ENCODE results near the gene BCDIN3D.

BCDIN3D gene

DNA sequence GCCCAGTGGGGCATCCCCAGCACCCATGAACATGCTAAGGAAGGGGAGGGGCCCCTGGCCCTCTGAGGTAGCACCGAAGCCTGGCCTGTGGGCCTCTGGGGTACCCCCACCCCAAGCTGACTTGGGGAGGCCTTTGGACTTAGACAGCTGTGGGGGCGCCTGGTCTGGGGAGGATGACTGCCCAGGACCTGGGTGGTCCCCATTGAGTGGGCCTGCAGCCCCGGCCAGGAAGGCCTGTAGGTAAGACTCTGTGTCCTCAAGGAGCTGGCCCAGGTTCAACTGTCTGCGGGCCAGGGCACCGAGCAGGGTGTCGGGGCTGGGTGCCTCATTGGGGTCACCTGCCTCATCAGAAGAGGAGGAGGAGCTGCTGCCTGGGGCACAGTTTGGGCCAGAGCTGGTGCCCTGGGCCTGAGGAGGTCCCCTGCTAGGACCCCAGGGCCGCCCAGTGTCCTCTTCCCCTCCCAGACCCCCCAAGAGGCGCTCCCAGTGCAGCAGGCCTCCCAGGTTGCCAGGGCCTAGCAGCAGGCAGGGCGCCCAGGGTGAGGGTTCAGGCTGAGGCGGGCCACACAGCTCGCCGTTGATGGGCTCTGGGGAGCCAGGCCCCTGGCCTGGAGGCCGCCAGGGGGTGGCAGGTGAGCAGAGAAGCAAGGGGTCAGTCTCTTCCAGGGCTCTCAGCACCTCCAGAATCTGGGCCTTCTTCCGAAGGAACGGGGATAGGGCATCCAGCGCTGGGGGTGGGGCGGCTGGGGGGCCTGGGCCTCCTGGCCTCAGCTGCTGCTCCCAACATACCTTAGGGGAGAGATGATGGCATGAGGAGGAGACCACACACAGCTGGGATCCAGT is 46.1 kb downstream of the BCDIN3D start:
- no peak for DNase-seq

DNA sequence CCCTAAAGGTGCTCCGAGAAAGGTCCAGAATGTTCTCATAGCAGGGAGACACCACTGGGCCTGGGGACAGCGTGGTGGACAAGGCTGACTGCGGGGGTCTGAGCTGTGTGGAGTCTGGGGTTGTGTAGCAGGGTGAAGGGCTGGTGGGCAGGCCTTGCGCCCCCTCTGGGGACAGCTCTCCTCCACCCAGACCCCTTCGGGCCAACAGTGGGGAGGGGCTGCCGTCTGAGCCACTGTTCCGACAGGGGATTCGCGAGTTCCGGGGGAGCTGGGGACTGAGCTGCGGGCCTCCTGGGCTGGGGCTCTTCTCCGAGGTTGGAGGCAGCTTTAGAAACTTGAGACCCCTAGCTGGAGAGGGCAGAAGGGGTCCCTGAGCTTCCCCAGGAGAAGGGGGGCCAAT is 46.8 kb downstream of the BCDIN3D start:
- no peak for DNase-seq

DNA sequence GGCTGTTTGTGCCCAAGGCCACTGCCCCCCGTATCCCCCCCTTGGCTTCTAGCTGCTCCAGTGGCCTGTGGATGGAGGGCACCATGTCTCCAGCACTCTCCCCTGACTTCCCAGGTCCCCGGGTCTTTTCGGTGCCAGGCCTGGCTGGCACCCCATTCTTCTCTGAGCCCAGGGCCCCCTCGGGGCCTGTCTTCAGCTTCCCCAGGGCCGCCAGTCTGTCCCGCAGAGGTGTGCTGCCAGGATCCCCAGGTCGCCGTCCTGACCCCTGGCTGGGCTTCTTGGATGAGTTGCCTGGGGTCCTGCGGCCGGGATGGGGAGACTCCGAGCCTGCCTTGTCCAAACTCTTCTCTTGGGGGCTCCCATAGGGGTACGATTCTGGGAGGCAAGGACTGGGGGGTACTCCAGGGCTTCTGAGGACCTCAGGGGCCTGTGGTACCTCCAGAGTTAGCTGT is 47.2 kb downstream of the BCDIN3D start:
- DNase-seq, result no peak

DNA sequence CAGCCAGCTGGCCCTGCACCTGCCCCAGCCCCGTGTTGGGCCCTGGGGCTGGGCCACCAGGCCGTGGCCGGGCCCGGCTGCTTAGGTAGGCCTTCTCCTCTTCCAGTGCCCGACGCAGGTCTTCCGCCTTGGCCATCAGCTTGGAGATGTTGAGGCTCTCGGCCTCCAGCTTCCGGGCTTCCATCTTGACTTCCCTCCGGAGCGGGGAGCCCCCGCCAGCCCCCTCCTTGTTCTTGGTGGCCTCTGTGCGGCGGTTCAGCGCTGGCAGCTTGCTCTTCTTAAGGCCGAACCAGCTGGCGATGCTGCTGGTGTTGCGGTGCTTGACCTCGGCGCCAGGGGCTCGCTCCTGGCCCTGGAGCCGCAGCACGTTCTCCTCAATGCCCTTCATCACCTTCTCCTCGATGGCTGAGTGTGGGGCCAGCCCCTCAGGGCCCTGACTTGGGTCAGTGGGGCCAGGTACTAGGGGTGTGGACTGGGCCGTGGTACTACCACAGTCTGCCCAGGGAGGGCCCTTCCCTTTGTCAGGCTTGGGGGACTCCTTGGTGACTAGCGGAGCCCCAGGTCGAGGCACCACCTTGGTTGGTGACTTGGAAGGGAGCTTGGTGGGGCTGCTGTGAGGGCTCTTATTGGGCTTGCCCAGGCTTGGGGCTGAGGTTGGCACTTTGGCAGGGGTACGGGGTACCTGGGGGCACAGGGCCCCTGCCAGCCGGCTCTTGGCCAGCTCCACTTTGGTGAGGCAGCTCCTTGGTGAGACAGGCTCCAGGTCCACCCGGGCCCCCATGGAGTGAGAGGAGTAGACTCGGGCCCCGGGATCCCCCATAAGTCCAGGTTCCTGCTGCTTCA is 47.9 kb downstream of the BCDIN3D start:
- DNase-seq, result no peak

DNA sequence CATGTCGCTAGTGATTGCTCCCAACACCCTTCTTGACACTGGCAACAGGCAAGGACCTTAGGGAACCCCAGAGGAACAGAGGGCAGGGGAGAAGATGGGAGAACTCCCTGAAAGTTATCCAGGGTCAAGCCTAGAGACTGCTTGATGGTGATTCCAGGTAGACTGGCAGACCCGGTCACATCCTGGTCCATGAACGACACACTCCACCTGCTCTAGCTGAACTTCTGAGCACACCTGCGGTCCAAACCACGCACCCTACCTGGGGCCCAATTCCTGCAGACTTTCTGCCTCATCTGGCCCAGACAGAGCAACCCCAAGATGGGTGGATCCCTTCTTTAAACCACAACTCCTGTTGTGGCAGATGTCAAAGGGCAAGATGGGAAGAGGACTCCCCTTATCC is 48.9 kb downstream of the BCDIN3D start:
- no peak for DNase-seq

DNA sequence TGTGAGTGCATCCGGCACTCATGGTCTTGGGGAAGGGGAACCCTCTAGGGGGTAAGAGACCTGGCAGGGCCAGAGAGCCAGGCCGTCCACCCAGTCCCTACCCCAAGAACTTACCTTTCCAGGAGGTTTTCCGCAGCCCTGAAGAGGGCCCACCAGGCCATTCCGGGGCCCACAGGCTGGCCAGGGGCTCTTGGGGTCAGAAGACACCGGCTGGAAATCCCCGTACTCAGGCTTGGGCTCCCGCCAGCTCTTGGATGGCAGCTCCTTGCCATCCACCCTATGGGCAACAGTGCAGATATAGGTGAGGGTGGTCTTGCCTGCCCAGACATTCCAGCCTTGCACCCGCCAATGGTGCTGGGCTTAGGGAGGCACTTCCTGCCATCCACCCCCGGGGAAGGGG is 49.3 kb downstream of the BCDIN3D start:
- no peak for DNase-seq

DNA sequence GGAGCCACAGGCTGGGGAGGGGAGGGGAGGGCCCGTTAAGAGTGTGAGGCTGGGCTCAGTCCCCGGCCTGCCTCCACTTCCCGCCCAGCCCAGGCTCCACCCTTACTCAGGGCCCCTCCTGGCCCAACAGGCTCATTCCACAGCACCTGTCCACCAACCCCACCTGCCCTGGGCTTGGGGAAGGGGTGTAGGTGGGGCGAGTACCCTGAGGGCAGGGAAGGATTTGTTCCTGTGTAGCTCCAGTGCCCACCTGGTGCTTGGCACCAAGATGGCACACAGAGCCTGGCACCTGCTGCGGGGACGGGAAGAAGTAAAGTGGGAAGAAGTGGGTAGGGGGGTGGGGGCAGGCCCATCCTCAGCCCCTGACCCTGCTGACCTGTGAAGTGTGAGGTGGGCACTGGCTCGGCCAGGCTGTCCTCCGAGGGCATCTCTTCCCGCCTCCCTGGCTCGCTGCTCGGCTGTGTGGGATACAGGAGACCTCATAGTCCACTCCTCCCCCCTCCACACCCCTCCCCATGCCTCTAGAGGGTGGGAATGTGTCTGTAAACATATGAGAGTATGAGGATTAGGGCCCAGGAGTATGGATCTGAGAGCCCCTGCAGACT is 49.8 kb downstream of the BCDIN3D start:
- no peak for DNase-seq

DNA sequence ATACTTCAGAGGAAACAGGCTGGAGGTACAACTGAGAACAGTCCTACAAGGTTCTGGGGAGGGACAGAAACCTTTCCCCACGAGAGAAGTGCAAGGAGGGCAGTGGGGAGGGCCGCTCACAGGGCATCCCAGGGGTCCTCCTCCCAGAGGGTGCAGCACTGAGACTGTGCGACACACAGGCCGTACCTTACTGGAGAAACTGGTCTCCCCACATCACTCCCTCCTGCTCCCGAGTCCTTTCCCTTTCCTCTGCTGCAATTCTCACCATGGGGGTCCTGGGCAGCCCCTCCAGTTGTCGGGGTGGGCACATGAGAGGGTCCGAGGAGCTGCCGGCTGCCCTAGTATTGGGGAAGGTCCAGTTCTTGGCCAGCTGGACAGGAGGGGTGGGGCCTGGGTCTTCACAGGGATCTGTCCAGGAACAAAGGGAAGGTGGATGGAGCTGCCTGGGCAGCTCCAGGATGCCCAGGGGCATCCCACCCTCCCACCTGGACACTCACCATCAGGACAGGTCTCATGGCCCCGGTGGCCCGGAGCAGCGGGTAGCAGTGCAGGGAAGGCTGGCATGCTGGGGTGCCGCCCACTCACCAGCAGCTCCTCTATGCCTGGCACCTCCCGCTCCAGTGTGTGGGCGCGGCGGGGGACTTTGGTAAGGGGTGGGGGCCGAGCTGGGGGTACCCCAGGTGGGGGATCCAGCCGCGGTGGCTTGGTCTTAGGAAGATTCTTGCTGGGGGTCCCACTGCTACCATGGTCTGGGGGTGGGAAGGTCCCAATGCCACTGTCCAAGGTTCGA is 50.5 kb downstream of the BCDIN3D start:
- no peak for DNase-seq

DNA sequence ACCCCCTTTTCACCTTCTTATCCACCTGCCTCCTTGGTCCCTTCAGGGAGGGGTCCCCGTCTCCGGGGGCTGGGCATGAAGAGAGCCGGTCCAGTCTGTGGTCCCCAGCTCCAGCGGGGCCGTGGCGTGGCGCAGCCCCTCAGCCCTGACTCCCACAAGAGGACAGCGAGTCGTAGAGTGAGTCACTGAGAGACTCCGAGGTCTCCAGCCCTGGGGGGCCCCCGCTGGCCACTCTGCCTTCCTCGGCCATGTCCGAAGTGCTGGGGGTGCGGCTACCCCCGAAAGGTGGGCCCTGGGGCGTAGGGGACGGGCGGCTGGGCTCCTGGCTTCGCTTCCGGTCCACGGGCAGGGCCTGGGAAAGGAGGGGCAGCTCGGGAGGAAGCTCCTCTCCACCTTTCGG is 51.2 kb downstream of the BCDIN3D start:
- no peak for DNase-seq

DNA sequence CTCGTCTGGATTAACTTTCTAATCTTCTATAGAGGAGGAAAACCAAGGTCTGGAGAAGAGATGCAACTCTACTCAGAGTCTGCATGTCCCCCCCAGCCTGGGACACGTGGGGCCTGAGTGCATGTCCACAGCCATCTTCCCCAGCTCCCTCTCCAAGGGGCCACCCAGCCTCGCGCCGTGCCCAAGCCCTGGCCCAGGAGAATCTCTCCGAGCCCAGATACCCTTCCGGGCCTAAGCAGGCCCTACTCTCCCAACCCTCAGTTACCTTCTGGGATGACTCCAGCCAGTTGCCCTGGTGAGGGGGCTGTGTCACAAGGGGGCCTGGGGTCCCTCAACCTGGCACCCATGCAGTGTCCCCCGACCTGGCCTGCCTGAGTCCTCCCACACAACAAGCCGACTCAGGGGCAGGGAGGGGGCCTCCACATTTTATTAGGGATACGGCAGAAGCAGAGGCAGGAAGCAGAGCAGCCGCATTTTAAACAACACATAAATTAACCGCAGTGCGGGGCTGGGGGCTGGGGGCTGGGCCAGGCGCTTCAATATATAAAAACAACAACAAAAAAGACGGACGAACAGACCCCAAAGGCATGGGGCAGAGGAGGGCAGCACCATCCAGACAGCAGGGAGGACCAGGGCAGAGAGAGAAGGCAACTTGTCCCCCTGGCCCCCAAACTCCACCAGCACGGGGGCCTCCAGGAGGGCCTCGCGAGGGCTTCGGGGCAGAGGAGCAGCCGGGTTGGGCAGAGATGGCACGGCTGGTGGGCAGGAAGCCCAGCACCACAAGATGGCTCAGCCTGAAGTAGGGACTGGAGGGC is 52.0 kb downstream of the BCDIN3D start:
- DNase-seq, result no peak

DNA sequence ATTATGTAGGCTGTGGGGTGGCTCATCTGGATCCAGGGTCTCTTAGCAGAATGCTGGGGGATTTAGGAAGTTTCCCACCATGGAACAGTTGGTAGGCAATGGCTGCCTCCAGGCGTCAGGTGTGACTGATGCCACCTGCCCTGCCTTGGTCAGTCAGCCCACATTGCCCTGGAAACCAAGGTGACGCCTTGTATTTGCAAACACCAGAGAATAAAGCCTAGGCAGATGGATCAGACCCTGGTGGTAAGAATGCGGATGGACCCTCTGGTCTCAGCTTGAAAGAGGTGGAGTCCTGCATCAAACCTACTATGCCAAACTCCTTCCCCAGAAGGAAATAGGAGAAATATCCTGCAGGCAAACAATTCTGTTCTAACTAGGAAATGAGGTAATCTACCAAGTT is 52.9 kb downstream of the BCDIN3D start:
- DNase-seq, result no peak

DNA sequence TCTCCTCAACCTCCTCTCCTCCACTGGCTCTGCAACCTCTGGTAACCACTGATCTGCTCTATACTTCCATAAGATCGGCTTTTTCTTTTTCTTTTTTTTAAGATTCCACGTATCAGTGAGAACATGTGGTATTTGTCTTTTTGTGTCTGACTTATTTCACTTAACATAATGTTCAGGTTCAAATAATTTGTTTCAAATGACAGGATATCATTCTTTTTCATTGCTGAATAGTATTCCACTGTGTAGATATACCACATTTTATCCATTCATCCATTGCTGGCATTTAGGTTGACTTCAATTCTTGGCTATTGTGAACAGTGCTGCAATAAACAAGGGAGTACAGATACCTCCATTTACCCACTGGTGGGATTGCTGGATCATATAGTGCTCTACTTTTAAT is 55.2 kb downstream of the BCDIN3D start:
- DNase-seq, result no peak

Measured in right kidney (tissue), 1 donor.